ENCODE measurements around the gene CXXC4.

The CXXC4 gene

DNA sequence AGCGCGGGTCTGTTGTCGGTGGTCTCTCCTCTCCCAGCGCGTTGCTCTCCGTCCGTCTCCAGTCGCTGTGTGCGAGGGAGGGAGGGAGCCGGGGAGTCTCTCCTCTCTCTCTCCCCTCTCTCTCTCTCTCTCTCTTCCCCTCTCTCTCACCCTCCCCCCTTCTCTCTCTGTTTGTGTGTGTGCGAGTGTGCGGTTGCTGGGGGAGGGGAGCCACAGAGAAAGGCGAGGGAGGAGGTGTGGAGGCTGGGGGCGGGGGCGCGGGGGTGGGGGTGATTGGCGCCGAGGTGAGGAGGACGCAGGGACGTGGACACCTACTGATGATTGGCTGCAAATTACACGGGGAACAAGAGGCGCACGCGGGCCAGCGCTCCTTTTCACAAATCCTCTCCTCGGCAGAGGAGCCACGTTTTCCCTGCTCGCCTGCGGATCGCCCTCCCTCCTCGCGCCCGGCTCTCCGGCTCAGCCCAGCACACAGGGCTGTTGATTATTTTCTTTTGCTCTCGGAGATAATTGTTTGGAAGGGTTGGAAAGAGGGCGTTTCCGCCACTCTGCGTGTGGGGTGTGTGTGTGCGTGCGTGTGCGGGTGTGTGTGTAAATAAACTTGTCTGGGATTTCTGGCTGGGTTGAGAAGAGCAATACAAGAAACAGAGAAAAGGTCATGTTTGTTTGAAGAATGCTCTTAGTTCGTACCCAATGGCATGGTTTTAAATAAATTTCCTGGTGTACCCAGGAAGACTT lies at the start of gene CXXC4:
Gene CXXC4, minus strand, starts transcription at position 73 of the 738 bp plus-strand sequence. CDS start 3,092 bp downstream, outside the sequence.
- peak; percentile 98 for DNase-seq

DNA sequence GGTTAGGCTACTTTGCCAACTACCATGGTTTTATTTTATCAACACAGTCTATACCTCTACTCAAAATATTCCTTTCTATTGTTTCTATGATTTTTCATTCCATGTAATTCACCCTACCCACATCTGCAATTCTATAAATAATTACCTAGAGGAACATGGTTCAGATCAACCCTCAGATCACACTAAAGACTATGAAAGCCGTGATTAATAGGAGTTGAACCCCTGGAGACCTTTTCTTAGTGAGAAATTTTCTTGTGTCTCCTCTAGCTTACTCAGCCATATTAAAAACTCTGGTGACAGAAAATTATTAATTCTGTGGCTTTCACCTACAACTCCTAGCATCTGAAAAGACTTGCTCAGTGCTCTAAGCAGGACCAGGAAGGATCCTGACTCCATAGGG lies 38.5 kb upstream of the CXXC4 start:
- no peak for DNase-seq

DNA sequence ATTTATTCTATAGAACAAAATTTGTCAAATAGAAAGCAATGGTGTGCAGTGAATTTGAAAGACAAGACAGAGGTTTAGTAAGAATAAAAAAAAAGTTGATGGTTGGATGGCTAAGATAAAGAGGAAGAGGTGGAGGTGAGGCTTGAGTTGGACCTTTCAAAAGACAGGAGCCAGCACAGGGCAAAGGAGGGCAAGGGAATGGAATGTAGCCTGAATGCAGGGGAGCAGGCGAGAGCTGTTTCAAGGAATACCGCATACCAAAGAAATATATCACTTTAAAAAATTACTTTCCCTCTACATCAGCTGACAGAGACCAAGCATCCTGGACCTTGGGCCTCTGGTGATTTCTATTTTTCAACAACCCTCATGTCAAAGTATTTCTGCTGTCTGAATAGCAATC lies 38.0 kb upstream of the CXXC4 start:
- DNase-seq = no peak

DNA sequence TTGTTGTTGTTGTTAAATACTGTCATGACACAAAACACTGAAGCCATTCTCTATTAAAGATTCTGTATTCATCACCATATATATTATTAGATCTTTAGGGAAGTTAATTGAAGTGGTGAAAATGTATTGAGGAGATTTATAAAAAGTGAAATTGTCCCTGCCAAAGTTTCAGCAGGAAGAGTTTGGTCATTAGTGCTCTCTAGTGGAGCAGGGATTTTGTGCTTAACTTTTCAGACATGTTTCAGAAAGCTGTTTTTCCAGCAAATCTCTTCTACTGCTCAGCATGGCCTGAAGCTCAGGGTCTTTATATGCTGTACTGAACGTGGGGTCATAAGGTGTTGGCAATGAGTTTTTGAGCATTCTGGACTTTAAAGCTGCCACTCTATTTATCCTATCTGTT lies 36.7 kb upstream of the CXXC4 start:
- no peak for DNase-seq

DNA sequence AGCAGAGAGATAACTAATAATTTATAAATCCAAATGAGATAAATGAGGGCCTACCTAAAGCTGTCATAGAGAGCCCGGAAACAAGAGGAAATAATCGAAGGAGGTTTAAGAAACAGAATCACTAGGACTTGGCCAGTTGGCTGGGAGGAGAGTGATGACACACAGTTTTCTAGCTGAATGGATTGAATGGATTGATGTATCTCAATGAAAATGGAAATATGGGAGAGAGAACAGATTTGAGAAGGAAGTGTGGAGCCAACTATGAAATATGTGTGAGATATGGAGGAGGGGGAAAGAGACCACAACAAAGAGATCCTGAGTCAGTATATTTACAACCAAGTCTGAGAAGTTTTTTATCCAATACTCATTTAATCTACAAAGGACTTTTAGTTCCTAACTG lies 35.7 kb upstream of the CXXC4 start:
- no peak for DNase-seq

DNA sequence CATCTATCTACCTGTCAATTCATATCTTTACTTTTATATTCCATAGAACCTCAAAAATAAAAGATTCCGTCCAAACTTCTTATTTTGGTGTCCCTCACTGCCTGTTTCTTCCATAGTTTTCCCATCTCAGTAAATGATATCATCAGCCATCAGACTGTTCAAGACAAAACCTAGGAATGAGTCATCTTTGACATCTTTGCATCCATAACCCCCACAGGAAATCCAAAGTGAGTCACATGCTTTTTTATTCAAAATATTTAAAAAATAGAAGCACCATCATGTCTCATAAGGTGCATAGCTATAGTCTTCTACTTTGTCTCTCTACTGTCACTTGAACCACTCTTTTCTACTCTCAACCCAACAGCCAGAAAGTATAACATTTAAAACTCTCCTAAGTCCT lies 29.9 kb upstream of the CXXC4 start:
- no peak for DNase-seq

DNA sequence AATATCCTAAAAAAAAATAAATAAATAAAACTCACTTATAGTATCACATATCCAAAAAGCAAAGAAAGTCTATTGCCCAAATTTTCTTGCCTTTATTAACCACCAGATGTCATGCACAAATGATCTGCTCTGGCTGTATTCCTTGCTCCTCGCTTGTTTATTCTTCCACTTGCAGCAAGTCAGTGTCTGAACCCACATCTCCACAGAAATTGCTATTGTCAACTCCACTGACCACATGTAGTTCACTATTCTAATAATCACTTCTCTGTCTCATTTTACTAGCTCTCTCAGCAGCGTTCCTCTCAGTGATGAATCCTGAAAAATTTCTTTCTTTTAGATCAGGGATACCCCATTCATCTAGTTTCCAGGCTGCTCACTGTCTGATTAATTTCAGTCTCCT lies 29.3 kb upstream of the CXXC4 start:
- no peak for DNase-seq

DNA sequence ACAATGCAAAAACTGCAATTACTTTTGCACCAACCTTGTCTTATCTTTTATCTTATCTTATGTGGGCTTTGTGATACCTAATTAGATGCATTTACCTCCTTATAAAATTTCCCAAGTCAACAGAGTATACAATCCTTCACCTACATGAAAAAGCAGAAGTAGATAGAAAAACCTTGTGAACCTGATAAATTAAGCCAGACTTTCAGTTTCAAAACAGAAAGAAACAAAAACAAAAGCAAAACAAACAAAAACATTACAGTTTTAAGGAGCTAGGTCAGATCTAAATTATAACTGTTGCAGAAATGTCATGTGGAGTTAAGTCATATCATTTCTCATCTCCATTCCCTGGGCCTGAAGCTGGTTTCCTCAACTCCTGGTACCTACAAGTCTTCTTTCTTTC lies 24.9 kb upstream of the CXXC4 start:
- DNase-seq = no peak

DNA sequence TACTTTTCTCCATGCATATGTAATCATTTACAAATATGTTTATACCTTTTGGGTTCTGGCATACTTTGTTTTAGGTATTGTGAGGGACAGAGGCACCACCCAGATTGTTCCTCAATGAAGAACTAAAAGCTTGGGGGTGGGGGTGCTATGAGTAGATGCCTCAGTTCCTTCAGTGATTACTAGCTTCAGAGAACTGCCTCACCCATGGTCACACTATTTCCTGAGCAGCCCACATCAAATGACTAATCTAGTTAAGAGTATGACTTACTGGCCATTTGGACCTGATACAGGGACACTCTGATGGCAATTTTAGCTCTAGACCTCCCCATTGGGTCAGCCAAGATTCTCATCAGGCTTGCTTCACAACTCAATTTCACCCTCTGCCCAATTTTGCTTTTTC lies 22.2 kb upstream of the CXXC4 start:
- no peak for DNase-seq

DNA sequence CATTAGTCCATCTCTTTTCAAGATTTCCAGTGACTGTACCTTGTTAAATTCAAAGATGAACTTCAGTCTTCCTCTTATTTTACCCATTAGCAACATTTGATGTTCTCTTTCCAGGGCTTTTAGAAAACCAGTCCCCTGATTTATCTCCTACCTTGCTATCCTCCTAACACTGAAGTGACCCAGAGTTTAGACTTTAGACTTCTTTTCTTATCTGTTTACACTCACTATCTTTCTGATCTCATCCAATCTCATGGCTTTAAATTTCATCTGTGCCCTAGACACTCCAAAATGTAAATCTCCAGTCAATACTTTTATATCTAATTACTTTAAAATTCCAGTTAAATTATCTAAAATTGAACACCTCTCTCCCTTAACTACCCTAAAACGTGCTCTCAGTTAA lies 13.5 kb upstream of the CXXC4 start:
- no peak for DNase-seq

DNA sequence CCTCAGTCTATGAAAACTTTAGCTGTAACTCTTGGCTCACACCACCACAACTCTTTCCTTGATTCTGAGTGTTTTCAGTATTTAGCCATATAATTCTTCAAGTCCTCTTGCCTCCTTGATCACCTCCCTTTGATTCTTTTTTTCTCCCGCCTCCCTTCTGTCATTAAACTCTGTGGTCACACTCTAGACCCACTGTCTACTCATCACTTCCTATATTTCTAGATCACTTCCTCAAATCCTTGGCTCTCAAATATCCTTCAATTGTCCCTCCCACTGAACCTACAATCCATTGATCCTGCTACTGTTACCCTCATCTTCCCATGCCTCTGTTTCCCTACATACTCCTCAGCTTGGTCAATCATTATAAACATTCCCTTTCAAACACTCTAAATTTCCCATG lies 12.4 kb upstream of the CXXC4 start:
- DNase-seq = no peak

DNA sequence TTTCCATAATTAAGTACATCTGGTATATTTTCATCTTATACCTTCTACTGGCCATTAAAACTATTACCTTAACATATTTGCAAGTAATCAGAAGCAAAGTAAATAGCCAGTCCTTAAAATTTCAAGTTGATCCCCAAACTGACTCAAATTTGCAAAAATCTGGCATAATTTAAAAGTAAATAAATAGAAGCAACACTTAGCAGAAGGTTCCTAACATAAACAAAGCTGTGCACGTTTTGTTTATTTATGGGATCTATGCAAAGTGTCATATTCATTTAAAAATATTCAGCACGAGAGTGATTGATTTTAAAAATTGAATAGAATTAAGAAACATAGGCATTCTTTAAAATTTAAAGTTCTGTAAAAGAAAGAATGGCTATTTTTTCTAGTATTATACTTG lies 9.8 kb upstream of the CXXC4 start:
- no peak for DNase-seq

DNA sequence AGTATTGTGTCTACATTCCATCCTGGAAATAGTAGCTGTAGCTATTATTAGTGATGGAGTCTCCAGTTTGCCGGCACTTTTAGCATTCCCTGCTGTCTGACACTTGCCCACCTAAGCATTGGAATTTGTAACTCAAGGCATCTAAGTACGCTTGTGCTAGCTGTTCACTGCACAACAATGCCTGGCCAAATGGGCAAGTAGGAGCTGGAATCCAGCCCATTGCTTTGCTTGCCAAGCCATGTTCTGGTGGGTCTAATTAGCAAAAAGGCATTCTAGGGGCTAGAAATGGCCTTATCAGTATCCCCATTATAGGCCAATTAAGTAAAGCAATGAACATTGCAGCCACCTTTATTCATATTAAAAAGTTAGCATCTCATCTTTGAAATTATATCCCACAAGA lies 7.8 kb upstream of the CXXC4 start:
- no peak for DNase-seq

DNA sequence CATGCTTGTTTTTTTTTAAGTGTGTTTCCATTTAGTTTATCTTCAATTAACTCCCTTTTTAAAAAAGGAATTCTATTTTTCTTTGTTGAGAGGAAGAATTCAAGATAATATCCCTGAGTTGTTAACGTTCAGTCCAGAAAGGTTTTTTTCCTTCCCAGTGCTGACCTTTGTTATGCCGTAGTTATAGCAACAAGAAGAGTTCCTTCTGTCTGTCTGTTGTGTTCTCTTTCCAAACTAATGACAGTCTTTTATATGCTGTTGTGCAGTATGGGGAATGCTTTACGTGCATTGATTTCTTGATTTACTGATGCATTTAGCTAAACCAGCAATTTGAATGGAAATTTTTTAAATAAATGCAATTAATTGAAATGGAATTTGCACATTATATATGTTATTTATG lies 6.6 kb upstream of the CXXC4 start:
- no peak for DNase-seq

DNA sequence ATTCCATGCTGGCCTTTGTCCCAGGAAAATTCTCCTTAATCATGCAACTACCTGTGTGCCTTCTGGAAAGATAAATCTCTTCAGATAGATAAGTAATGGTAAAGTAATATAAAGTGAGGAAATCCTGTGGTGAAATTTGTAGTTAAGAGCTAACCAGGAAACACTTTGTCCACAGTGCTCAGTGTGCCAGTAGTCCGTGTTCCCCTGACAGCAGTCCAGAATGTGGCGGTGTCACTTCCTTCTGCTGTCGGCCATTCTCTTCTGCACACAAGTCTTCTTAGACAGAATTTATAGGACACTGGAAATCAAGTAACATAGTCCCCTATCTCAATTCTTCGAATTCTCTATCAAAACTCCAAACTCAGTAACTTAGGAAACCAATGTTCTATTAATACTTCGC lies 5.7 kb upstream of the CXXC4 start:
- peak; percentile 22 for DNase-seq

DNA sequence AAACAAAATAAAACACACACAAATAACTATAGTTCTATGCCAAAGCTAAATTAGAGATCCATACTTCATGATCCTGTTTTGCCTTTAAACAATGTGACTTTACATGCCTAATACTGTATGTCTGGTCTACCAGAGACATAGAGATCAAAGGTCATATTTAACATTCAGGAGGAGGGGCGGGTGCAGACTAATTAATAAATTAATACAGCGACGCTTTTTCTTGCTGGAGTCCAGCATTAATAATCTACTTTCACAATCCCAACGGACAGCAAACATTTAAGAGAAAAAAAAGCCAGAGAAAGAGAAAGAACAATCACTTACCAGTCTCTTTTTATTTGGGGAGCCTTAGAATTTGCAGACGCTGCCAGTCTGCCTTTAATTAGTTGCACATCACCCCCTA lies 509 bp downstream of the CXXC4 start:
- peak; percentile 45 for DNase-seq

DNA sequence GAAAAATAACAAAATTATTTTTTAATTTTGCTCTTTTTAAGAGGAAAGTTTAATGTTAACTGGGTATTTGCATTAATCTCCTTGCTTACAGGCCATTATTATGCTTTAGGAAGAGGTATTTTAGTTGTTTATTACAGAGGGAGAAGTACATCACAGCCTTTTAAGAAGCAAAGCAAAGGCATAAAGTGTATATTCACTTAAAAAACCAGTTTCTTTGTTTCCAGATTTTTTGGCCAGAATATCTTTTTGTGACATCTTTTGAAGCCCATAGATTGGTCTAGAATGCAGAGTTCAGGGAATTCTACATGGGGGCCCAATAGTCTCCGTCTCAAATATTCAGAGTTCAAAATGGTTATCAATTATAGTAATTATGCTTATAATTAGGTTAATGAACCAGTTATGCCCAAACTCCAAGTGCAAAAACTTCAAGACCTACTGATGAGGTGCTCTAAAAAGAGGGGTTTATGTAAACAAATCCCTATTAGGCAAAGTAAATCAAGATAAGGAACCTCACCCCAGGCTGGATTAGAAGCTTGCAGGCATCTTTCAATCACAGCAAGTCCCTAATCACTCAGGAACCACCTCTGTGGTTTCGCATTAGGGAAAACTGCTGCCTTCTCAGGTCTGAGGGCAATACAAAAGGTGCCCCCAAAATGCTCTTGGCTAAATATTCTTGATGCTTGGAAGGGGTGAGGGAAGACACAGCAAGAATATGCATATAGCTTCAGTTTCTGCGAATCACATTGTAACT lies 1.4 kb downstream of the CXXC4 start:
- peak; percentile 65 for DNase-seq

DNA sequence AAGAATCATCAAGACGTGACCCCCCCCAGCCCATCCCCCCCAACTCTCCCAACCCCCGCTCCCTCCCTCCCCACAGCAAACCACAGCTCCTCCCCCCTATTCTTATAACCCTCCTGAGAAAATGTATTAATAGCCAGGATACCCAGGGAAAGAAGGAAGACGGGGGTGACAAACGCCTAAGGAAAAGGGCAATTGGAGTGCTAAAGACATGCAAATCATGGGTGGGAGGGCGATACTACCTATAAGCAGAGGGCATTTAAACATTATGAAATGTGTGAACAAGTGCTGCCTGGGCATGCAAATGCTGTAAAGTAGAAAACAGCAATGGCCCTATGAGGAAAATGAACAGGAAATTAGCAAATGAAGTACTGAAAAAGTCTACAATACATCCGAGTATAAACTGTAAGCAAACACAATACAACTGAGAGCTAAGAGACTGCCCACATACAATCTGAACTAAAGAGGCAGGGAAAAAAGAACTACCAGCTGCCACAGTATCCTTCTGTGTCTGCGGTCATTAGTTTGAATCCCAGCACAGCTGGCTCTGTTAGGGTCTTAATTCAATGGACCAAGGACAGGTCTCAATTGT lies 2.4 kb downstream of the CXXC4 start:
- DNase-seq = peak; percentile 76

DNA sequence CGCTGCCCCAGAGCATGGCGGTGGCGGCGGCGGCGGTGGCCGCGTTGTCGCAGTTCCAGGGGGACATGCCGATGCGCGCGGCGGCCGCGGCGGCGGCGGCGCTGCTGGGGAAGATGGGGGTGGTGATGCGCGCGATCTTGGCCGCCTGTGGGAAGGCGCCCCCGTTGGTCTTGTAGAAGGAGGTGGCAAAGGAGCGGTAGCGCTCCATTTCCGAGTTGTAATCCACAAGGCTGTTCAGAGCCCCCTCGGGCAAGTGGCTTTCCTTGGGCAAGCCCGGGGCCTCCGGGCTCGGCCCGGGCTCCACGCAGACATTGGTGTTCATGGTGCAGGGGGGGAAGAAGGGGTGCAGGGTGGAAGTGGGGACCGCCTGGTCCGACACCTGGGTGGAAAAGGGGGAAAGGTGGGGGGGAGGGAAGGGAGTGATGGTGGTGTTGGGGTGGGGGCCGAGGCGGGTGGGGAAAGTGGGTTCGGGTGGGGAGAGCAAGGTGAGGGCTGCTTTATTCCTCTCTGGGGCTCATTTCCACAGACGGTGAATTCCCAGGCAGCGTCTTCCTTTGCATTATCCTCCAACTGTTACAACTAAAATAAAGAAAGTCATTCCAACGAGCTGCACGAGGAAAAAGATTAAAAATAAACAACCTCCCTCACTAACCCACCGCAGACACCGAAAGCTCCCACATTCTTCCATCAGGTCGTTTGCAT lies 3.1 kb downstream of the CXXC4 start:
- DNase-seq = peak; percentile 42

DNA sequence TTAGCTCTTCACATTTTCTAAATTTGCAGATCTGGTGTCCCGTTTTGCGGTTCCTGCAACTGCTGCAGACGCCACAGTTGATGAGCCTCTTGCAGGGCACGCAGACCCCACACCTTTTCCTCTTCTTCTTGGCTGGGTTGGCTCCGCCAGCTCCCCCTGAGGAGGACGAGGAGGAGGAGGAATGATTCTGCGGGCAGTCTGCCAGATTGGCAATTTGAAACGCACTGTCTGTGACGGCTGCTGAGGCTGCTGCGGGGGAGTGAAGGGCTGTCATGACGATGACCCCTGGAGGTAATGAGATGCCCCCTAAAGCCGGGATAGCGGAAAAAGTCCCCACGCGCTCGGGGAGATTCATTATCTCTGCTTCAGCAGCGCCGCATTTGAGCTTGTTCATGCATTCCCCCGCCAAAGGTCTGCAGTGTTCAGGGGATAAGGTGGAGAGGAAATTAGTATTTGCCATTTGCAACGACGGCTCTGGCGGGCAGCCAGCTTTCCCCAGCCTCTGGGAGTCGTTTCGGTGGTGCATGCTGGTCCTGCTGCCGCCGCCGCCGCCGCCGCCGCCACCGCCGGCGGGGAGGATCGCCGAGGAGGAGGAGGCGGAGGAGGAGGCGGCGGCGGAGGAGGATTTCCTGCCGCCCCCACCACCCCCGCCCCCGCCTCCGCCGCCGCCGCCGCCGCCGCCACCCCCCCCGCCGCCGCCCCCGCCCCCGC lies 3.8 kb downstream of the CXXC4 start:
- DNase-seq = peak; percentile 97

DNA sequence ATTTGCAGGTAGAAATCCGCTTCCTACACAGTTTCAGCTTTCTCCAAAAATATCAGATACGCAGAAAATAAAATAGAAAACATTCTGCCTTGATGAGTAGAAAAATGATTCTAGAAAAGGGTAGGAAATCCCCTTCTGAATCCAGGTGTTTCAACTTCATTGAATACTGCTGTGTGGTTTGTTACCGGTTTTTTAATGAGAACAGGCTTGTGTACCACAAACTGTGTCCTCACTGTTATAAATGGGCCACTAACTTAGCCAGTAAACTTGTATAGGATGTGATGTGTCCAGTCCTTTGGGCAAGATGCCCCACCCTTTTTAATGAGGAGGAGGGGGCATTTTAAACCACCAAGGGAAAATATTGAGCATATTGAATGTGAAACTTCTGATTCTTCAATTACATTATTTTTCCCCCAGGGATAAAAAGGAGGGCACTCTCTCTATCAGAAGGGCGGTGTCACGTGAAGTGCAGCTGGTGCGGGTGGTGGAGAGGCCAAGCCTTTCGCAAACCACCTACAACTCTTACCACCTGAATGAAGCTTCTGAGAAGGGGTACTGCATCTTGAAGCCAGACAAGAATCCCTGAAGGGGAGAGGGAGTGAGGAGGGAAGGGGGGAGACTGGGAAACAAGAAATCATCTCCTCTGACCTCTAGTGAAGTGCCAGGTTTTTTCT lies 4.5 kb downstream of the CXXC4 start:
- peak; percentile 77 for DNase-seq

DNA sequence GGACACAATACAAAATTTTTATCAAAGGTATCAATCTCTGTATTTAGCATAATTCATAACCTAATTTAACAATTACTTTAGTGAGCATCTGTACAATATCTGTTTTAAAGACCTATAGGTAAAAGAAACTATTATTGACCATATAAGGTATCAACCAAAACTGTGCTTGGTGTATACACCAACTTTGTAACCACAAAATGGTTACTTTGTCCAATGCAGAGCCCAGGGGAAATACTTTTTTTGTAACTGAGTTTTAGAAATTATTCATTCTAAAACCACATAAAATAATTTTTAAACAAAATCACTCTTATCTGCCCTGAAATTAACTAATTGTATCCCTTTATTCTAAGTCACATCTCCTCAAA lies 5.0 kb downstream of the CXXC4 start:
- no peak for DNase-seq
